SK-N-MC (cell line): ENCODE results near the gene WFIKKN1.

Experiments
- EZH2 ChIP-seq: fragments of 200-600 bp; sonication (generic); IDR thresholded peaks from one replicate; pipeline ENCODE4 v1.6.1; 2017; ENCODE audit warnings: antibody characterized with exemption
- POLR2AphosphoS5 ChIP-seq: IDR thresholded peaks from 2 replicates; pipeline ENCODE4 v1.6.1; 2012; ENCODE audit warnings: mild to moderate bottlenecking, low read depth, low read length, borderline replicate concordance

- TF ChIP-seq POLR2AphosphoS5 = no peak
- TF ChIP-seq EZH2 = no peak
Measured at GRCh38 chr16:649631-650030, 18.8 kb downstream of the WFIKKN1 start.
